ENCODE data around the gene SLC35D2.
A peak's percentile ranks its signal among the peaks of the same experiment; 100 is the strongest.

The SLC35D2 gene

DNA sequence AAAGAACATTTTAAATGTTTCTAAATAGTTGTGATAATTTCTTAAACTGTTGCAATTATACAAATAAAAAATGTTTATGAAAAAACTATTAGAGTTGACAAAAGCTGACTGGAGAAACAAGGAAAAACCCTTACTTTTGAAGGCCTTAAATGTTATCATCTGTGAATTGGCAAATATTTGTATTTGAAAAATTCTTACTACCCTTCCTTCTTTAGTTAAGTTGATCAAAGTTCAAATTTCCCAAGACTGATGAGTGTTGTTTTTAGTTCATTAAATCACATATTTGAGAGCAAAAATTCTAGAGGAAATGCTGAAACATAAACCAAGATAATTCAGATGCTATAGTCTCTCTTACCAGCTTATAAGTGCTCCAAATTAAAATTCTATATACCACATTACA, 2.6 kb upstream of the SLC35D2 start:
- peak overlapping the region in 1 of 3 experiments; percentile 48 for H3K4me3 Mint-ChIP-seq
- no peaks in the 10 kb centered on the region for H3K36me3 Mint-ChIP-seq (ENCODE audit: low read depth)
- H3K27ac Mint-ChIP-seq, result no peak overlapping the region

DNA sequence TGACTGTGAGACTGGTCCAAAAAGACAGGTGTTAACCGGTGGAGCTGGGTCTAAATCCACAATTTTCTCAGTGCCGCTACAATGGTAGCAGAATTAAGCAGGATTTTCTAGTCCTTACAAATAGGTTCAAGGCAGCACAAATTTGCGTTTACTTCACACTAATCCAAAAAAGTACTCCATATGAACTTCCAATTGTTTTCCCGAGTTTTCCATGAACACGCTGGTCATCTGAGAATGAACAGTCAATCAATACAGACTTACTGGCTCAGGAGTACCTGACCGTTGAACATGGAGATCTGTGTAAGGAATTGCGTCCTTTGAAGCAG, 709 bp downstream of the SLC35D2 start:
- no peaks in the 10 kb centered on the region for H3K9me3 Mint-ChIP-seq
- TF ChIP-seq, protein P1, sequence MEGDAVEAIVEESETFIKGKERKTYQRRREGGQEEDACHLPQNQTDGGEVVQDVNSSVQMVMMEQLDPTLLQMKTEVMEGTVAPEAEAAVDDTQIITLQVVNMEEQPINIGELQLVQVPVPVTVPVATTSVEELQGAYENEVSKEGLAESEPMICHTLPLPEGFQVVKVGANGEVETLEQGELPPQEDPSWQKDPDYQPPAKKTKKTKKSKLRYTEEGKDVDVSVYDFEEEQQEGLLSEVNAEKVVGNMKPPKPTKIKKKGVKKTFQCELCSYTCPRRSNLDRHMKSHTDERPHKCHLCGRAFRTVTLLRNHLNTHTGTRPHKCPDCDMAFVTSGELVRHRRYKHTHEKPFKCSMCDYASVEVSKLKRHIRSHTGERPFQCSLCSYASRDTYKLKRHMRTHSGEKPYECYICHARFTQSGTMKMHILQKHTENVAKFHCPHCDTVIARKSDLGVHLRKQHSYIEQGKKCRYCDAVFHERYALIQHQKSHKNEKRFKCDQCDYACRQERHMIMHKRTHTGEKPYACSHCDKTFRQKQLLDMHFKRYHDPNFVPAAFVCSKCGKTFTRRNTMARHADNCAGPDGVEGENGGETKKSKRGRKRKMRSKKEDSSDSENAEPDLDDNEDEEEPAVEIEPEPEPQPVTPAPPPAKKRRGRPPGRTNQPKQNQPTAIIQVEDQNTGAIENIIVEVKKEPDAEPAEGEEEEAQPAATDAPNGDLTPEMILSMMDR (IDR thresholded peaks at IDR 0.05; ENCODE audit: unreplicated experiment in 3 of 3), result no peak
- H3K27me3 Mint-ChIP-seq (ENCODE audit: low read depth), result peaks cover 9% of the 10 kb centered on the region
- H3K27ac Mint-ChIP-seq, result peak overlapping the region; percentile 56 to 90 (median 84)
- no peaks in the 10 kb centered on the region for H3K36me3 Mint-ChIP-seq (ENCODE audit: low read depth)
- H3K4me1 Mint-ChIP-seq, result peaks cover 16% of the 10 kb centered on the region
- peak overlapping the region; percentile 86 to 93 (median 91) for H3K4me3 Mint-ChIP-seq

More for the DNA sequence above, 2.6 kb upstream of the SLC35D2 start:
- Mint-ChIP-seq H3K4me1 (peaks cover 11% of the 10 kb centered on the region), H3K9me3 (no peaks in the 10 kb centered on the region), H3K27me3 (ENCODE audit: low read depth) (peaks cover 3% of the 10 kb centered on the region)
- TF ChIP-seq, protein P1 (IDR thresholded peaks at IDR 0.05; ENCODE audit: unreplicated experiment in 3 of 3), result no peak

DNA sequence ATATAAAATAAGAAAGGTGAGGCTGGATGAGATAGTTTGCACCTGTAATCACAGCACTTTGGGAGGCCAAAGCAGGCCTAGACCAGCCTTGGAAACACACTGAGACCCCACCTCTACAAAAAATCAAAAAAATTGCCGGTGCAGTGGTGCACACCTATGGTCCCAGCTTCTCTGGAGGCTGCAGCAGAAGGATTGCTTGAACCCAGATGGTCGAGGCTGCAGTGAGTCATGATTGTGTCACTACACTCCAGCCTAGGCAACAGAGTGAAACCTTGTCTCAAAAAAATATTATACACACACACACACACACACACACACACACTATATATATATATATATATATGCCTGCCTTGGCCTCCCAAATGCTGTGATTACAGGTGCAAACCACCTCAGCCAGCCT, 1.3 kb downstream of the SLC35D2 start:
- peaks cover 9% of the 10 kb centered on the region for H3K27me3 Mint-ChIP-seq (ENCODE audit: low read depth)
- TF ChIP-seq, protein P1 (IDR thresholded peaks at IDR 0.05; ENCODE audit: unreplicated experiment in 3 of 3), result no peak

DNA sequence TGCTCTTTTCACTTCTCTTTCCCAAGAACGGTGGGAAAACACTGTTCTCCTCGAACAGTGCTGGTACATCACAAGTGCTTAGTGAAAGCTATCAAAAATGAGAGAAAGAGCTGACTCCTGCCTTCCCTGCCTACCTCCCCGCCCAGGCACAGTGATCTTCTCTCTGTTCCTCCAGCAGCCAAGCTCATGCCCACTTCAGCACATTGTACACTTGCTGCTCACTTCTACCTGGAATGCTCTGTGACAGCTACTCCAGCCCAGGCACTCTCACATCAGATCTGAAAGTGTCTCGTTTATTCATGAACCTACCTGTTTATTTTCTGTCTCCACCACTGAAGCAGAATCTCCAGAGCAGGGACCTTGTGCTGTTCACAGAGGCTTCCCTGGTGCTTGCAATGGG, 1.8 kb downstream of the SLC35D2 start:
- TF ChIP-seq, protein P1 (IDR thresholded peaks at IDR 0.05; ENCODE audit: unreplicated experiment in 3 of 3), result no peak
- peaks cover 27% of the 10 kb centered on the region for H3K4me1 Mint-ChIP-seq
- H3K9me3 Mint-ChIP-seq, result no peaks in the 10 kb centered on the region
- H3K36me3 Mint-ChIP-seq (ENCODE audit: low read depth), result no peaks in the 10 kb centered on the region
- H3K4me3 Mint-ChIP-seq, result peak overlapping the region in 1 of 3 experiments; percentile 14
- H3K27ac Mint-ChIP-seq, result no peak overlapping the region
- peaks cover 9% of the 10 kb centered on the region for H3K27me3 Mint-ChIP-seq (ENCODE audit: low read depth)

More for the DNA sequence above, 1.3 kb downstream of the SLC35D2 start:
- H3K4me1 Mint-ChIP-seq, result peaks cover 23% of the 10 kb centered on the region
- no peaks in the 10 kb centered on the region for H3K9me3 Mint-ChIP-seq
- H3K27ac Mint-ChIP-seq, result no peak overlapping the region
- H3K36me3 Mint-ChIP-seq (ENCODE audit: low read depth), result no peaks in the 10 kb centered on the region
- no peak overlapping the region for H3K4me3 Mint-ChIP-seq

DNA sequence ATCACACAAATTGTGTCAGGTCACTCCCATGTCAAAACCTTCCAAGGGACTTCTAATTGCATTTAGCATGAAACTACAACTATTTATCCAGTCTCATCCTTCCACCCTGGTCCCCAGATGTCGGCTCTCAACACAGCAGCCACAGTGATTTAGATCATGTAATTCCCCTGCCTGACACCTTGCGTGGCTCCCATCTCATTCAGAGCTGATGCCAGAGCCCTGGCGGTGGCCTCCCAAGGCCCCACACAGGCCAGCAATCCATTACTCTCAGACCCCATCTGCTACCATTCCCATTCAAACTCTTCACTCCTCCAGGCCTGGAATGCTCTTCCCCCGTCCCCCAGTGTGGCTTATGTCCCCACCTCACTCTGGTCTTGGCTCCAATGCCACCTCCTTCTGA, 2.4 kb downstream of the SLC35D2 start:
- peaks cover 9% of the 10 kb centered on the region for H3K27me3 Mint-ChIP-seq (ENCODE audit: low read depth)
- H3K27ac Mint-ChIP-seq, result no peak overlapping the region
- peaks cover 28% of the 10 kb centered on the region for H3K4me1 Mint-ChIP-seq
- TF ChIP-seq, protein P1 (IDR thresholded peaks at IDR 0.05; ENCODE audit: unreplicated experiment in 3 of 3), result no peak
- no peaks in the 10 kb centered on the region for H3K36me3 Mint-ChIP-seq (ENCODE audit: low read depth)
- no peaks in the 10 kb centered on the region for H3K9me3 Mint-ChIP-seq
- H3K4me3 Mint-ChIP-seq, result peak overlapping the region in 1 of 3 experiments; percentile 7

DNA sequence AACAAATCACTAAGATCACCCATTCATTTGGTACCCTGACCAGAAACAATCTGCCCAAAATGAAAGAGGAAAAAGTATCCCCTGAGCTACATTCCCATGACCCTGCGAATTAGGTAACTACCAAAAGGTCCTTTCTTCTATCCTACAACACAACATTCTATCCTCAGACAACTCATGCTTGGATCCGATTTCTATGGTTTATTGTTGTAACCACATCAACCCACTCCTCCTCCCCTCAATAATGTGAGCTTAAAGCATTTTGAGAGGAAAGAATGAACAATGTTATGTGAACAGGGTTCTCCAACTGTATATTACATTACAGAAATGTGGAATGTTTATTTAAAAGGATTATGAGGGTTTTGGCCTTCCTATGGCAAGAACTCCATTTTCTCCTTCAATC, 4.0 kb downstream of the SLC35D2 start:
- Mint-ChIP-seq H3K27ac (no peak overlapping the region), H3K36me3 (ENCODE audit: low read depth) (no peaks in the 10 kb centered on the region), H3K4me1 (peaks cover 28% of the 10 kb centered on the region), H3K9me3 (no peaks in the 10 kb centered on the region), H3K4me3 (no peak overlapping the region), H3K27me3 (ENCODE audit: low read depth) (peaks cover 9% of the 10 kb centered on the region)
- TF ChIP-seq, protein P1 (IDR thresholded peaks at IDR 0.05; ENCODE audit: unreplicated experiment in 3 of 3), result no peak
